WTC11 (cell line): Measurements from ENCODE around the gene NDST4.

Experiments
- ATF1 ChIP-seq: sonication (generic); formaldehyde crosslinking; IDR thresholded peaks from 2 replicates; pipeline ENCODE4 v1.8.1; 2023; ENCODE audit warnings: mild to moderate bottlenecking, moderate library complexity, missing genetic modification reagents
- CBFB ChIP-seq: sonication (generic); formaldehyde crosslinking; IDR thresholded peaks from 2 replicates; pipeline ENCODE4 v1.8.1; 2022; ENCODE audit warnings: mild to moderate bottlenecking, low read depth, missing genetic modification reagents
- CREM ChIP-seq: sonication (generic); formaldehyde crosslinking; IDR thresholded peaks from 2 replicates; pipeline ENCODE4 v1.8.1; 2022; ENCODE audit warnings: mild to moderate bottlenecking, missing genetic modification reagents, moderate library complexity
- ELF4 ChIP-seq: sonication (generic); formaldehyde crosslinking; IDR thresholded peaks from 2 replicates; pipeline ENCODE4 v1.8.1; 2022; ENCODE audit warnings: low read depth, mild to moderate bottlenecking, moderate library complexity, missing genetic modification reagents
- ZNF263 ChIP-seq: sonication (generic); formaldehyde crosslinking; IDR thresholded peaks from 2 replicates; pipeline ENCODE4 v1.8.1; 2022; ENCODE audit warnings: low read depth, mild to moderate bottlenecking, moderate library complexity, missing genetic modification reagents
- TF ChIP-seq, protein P1 (sequence below): fragments of 200-600 bp; IDR thresholded peaks from 2 replicates; pipeline ENCODE4 v1.8.0; 2022; ENCODE audit warnings: antibody characterized with exemption
- TF ChIP-seq, protein P2 (sequence below): sonication (generic); formaldehyde crosslinking; IDR thresholded peaks from 2 replicates; pipeline ENCODE4 v1.8.1; 2023; ENCODE audit warnings: mild to moderate bottlenecking, missing genetic modification reagents, moderate library complexity
- TF ChIP-seq, protein P3 (sequence below): sonication (generic); formaldehyde crosslinking; IDR thresholded peaks from 2 replicates; pipeline ENCODE4 v1.8.0; 2022; ENCODE audit warnings: mild to moderate bottlenecking, missing genetic modification reagents
- TF ChIP-seq, protein P4 (sequence below): sonication (generic); formaldehyde crosslinking; IDR thresholded peaks from 2 replicates; pipeline ENCODE4 v1.8.1; 2022; ENCODE audit warnings: low read depth, missing genetic modification reagents, borderline replicate concordance

DNA sequence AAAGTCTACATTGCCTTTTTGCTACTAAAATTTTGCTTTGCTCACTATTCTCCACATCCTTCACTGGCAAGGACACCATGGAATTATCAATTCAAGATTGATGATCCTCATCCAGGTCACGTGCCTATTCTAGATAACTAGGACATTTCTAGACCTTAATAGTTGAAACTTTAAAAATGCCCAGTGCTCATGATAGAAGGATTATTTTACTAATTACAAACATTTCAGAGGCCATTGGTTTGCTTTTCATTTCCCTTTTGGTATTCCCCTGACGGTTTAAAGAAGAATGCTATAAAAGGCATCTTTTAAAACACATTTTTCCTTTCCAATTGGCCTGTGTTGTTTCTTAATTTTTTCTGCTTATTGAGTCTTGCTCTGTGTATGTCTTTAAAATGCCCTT, 249.4 kb downstream of the NDST4 start:
- no peak for TF ChIP-seq CREM (CRISPR knock-in tag)
- TF ChIP-seq, protein P1, sequence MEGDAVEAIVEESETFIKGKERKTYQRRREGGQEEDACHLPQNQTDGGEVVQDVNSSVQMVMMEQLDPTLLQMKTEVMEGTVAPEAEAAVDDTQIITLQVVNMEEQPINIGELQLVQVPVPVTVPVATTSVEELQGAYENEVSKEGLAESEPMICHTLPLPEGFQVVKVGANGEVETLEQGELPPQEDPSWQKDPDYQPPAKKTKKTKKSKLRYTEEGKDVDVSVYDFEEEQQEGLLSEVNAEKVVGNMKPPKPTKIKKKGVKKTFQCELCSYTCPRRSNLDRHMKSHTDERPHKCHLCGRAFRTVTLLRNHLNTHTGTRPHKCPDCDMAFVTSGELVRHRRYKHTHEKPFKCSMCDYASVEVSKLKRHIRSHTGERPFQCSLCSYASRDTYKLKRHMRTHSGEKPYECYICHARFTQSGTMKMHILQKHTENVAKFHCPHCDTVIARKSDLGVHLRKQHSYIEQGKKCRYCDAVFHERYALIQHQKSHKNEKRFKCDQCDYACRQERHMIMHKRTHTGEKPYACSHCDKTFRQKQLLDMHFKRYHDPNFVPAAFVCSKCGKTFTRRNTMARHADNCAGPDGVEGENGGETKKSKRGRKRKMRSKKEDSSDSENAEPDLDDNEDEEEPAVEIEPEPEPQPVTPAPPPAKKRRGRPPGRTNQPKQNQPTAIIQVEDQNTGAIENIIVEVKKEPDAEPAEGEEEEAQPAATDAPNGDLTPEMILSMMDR, result no peak
- no peak for TF ChIP-seq CBFB
- TF ChIP-seq, protein P2, sequence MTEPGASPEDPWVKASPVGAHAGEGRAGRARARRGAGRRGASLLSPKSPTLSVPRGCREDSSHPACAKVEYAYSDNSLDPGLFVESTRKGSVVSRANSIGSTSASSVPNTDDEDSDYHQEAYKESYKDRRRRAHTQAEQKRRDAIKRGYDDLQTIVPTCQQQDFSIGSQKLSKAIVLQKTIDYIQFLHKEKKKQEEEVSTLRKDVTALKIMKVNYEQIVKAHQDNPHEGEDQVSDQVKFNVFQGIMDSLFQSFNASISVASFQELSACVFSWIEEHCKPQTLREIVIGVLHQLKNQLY (CRISPR knock-in tag), result no peak
- TF ChIP-seq, protein P3, sequence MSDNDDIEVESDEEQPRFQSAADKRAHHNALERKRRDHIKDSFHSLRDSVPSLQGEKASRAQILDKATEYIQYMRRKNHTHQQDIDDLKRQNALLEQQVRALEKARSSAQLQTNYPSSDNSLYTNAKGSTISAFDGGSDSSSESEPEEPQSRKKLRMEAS (CRISPR knock-in tag), result no peak
- TF ChIP-seq, protein P4, sequence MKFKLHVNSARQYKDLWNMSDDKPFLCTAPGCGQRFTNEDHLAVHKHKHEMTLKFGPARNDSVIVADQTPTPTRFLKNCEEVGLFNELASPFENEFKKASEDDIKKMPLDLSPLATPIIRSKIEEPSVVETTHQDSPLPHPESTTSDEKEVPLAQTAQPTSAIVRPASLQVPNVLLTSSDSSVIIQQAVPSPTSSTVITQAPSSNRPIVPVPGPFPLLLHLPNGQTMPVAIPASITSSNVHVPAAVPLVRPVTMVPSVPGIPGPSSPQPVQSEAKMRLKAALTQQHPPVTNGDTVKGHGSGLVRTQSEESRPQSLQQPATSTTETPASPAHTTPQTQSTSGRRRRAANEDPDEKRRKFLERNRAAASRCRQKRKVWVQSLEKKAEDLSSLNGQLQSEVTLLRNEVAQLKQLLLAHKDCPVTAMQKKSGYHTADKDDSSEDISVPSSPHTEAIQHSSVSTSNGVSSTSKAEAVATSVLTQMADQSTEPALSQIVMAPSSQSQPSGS (CRISPR knock-in tag), result no peak
- no peak for TF ChIP-seq ELF4 (CRISPR knock-in tag)
- no peak for TF ChIP-seq ATF1 (CRISPR knock-in tag)
- no peak for TF ChIP-seq ZNF263
